ENCODE data around the gene BRINP2.

BRINP2 gene

DNA sequence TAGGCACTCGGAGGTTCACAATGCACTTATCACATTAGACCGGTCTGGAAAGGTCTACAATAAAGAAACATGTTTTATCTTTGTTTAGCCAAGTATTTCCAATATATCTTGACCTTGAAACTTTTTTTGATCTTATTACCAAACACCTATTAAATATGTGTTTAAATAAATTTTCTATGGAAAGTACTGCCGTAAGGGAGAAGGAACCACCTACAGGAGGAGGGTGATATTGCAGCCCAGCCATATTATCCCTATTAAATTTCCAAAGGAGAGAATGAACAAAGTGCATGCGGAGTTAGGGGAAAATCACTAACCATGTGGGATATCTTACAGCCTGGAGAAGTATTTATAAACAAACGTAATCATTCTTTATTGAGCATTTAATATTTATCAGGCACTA, 14.5 kb downstream of the BRINP2 start:
- Mint-ChIP-seq H3K9me3 (no peaks in the 10 kb centered on the region), H3K4me1 (peaks cover 14% of the 10 kb centered on the region), H3K27me3 (peaks cover 42% of the 10 kb centered on the region)

DNA sequence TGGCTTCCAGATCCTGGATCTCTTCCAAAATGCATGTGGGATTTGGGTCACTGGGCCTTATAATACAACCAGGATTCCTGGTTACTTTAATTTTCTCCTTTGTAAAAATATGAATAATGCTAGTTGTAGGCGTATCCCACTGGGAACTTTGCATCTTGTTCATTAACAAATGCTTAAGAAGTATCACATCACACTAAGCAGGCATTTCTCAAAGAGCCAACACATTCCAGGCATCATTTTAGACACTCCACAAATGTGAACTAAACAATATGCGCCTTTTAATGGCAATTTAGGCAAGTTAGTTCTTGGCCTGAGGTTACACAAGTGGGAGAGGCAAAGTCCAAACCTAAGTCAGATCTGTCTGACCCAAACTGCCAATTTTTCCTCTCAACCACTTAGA, 15.9 kb downstream of the BRINP2 start:
- H3K4me3 Mint-ChIP-seq: no peak overlapping the region
- H3K4me1 Mint-ChIP-seq: peaks cover 8% of the 10 kb centered on the region
- H3K27me3 Mint-ChIP-seq: peaks cover 30% of the 10 kb centered on the region
- H3K9me3 Mint-ChIP-seq: no peaks in the 10 kb centered on the region
- ATAC-seq: no peak
- no peak overlapping the region for H3K27ac Mint-ChIP-seq
- DNase-seq: no peak

More for the DNA sequence above, 14.5 kb downstream of the BRINP2 start:
- Mint-ChIP-seq H3K27ac (no peak overlapping the region), H3K4me3 (no peak overlapping the region)
- no peak for DNase-seq
- ATAC-seq: no peak

DNA sequence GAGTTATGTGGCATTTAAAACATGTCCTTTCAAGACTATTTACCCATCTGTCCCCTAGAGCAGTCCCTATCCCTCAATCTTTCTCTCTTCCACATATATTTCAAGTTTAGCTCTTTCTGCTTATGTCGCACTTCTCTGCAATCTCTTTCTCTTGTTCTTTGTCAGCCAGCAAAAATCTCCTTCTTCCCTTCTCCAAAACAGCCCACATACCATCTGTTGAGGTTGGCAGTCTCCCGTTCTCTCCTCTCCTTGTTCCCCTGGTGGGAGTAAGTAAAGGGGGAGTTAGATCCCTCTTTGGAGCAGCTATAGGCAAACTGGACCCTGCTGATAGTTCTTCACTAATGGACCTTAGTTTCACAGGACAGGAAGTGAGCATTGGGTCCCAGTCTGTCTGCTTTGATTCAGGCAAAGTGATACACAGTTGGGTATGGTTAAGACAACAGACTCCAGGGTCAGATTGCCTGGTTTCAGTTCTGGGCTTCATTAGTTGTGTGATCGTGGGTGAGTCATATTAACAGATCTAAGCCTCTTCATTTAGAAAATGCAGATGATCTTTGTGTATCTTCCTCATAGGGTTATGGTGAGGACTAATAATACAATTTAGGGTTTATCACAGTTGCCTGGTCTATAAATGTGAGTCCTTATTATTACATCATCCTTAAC, 19.7 kb downstream of the BRINP2 start:
- no peak overlapping the region for H3K27ac Mint-ChIP-seq
- DNase-seq (no peak), ATAC-seq (no peak)
- no peaks in the 10 kb centered on the region for H3K27me3 Mint-ChIP-seq
- no peak overlapping the region for H3K4me3 Mint-ChIP-seq
- no peaks in the 10 kb centered on the region for H3K4me1 Mint-ChIP-seq
- no peaks in the 10 kb centered on the region for H3K9me3 Mint-ChIP-seq

DNA sequence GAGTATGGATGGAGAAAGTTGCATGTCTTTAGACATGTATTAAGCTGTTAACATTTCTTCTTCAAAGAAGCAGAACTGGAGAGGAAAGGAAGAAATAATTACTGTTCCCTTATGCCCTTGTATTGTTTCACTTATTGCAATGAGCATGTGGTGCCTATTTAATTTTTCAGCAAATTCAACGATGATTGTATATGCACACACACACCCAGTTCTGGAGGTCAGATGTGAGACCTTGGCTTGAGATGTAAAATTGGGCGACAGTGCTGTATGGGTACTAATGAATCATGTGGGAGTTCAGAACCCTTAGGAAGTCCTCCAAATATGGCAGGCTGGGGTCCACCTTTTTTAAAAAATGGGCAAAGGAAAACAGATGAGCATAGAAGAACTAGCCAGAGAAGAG, 27.5 kb downstream of the BRINP2 start:
- ATAC-seq: no peak
- Mint-ChIP-seq H3K27ac (no peak overlapping the region), H3K27me3 (no peaks in the 10 kb centered on the region), H3K4me1 (no peaks in the 10 kb centered on the region), H3K9me3 (peaks cover 16 to 17% of the 10 kb centered on the region in 2 donors), H3K4me3 (no peak overlapping the region)
- no peak for DNase-seq

DNA sequence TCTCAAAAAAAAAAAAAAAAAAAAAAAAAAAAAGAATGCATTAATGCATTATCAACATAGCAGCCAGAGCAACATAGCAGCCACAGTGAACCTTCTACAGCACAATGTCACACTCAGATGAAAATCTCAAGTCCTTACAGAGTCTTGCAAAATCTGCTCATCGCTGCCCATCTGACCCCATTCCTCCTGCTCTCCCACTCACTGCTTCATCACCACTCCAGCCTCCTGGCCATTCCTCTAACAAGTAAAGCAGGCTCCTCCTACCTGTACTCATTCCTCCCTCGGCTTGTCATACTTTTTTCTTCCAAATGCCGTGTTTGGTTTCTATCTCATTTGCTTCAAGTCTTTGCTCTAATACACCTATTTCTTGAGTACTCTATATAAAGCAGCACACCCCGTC, 29.5 kb downstream of the BRINP2 start:
- Mint-ChIP-seq H3K9me3 (peaks cover 24 to 25% of the 10 kb centered on the region in 2 donors), H3K27ac (no peak overlapping the region), H3K4me1 (no peaks in the 10 kb centered on the region), H3K27me3 (no peaks in the 10 kb centered on the region), H3K4me3 (no peak overlapping the region)
- ATAC-seq (no peak), DNase-seq (no peak)

DNA sequence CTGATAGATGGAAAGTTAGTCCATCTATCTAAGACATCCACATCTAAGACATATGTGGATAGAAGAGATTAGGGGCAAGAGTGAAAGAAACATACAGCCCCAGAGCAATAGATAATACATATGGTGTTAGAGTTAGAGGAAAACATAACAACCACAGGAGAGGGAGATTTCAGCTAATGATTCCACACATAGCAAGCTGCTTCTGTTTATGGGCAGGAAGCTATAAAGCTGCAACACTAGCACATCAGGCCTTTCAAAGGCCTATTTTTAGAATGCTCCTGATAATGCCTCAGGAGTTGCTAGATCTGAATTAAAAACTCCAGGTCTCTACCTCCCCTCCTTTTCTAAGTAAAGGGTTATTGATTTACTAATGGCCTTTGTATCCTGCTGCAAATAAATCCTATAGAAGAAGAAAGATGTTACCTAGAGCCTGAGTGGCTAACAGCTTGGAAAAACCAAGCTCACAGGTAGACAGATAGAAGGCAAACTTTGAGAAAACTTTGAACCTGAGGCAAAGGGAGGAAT, 36.1 kb downstream of the BRINP2 start:
- no peak for ATAC-seq
- no peaks in the 10 kb centered on the region for H3K4me1 Mint-ChIP-seq
- H3K4me3 Mint-ChIP-seq: no peak overlapping the region
- peaks cover 7 to 9% of the 10 kb centered on the region in 2 donors for H3K9me3 Mint-ChIP-seq
- no peak for DNase-seq
- H3K27ac Mint-ChIP-seq: no peak overlapping the region
- no peaks in the 10 kb centered on the region for H3K27me3 Mint-ChIP-seq

DNA sequence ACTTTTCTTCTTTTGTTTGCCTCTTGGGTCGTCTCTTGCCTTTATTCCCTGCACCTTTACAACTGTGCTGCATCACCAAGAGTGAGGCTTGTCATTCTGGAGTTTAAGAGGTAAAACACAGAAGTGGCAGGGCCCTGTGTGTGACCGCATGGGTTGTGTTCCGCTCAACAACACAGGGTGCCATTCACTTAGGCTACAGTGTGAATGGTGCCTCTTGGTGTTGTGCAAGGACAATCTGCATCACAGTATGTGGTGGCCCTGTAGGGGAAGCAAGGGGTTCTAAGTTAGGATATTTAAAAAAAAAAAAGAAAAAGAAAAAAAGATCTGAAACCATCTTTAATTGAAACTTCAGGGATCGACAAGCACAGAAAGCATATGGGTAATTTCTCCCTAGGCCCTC, 38.2 kb downstream of the BRINP2 start:
- H3K4me3 Mint-ChIP-seq: no peak overlapping the region
- no peaks in the 10 kb centered on the region for H3K4me1 Mint-ChIP-seq
- DNase-seq (no peak), ATAC-seq (no peak)
- H3K9me3 Mint-ChIP-seq: peaks cover 3 to 4% of the 10 kb centered on the region in 2 donors
- no peaks in the 10 kb centered on the region for H3K27me3 Mint-ChIP-seq
- H3K27ac Mint-ChIP-seq: no peak overlapping the region

DNA sequence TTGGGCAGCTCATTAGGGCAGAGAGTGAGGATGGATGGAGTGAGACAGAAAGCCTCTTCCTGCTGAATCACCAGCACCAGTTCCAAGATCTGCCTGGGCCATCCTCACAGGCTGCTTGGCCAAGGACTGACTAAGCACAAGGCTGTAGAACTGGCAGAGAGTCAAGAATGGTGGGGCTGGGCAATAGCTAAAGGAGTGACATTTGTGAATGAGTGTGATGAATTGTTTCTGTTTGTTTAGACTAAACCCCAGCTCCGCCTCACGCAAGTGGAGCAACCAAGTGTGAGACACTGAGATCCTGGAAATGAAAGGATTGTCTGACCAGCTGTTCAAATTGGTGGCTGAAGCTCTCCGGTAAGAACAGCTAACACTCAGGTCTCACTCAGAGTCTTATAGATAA, 38.6 kb downstream of the BRINP2 start:
- no peak for DNase-seq
- H3K9me3 Mint-ChIP-seq: no peaks in the 10 kb centered on the region
- no peak overlapping the region for H3K27ac Mint-ChIP-seq
- no peak for ATAC-seq
- no peaks in the 10 kb centered on the region for H3K27me3 Mint-ChIP-seq
- H3K4me1 Mint-ChIP-seq: no peaks in the 10 kb centered on the region
- no peak overlapping the region for H3K4me3 Mint-ChIP-seq

DNA sequence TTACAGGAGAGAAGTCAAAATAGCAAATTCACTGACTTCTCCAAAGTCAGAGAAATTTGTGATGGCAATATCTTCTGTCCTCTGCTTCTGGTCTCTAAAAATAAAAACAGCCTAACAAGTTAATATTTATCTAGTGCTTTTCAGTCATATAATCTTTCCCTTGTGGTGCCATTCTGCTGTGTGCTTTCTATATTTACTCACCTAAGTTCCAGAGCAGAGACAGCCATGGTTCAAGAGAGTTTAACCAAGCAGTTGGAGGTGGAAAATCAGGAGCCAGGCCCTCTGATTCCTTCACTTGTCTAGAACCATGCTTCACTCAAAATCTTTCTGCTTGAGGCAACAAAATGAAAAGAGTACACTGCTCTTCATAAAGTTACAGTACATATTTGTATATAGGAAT, 39.3 kb downstream of the BRINP2 start:
- DNase-seq: no peak
- Mint-ChIP-seq H3K9me3 (peaks cover 0 to 4% of the 10 kb centered on the region in 2 donors), H3K4me3 (no peak overlapping the region), H3K27ac (no peak overlapping the region), H3K27me3 (no peaks in the 10 kb centered on the region), H3K4me1 (no peaks in the 10 kb centered on the region)
- no peak for ATAC-seq

DNA sequence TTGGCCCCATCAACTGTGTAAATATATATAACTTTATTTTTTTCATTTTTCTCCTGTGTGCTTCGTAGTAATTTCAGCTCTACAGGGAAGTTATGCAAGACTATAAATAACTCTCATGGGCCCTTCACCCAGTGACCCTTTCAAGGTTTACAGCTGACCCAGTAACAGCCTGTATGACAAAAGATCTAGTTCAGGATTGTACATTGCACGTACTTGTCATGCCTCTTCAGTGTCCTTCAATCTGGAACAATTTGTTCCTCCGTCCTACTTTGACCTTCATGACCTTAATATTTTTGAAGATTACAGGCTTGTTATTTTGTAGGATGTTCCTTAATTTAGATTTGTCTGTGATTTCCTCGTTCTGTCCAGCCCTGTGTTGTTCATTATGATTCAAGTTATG, 40.5 kb downstream of the BRINP2 start:
- DNase-seq: no peak
- ATAC-seq: no peak
- Mint-ChIP-seq H3K27me3 (no peaks in the 10 kb centered on the region), H3K4me1 (no peaks in the 10 kb centered on the region), H3K4me3 (no peak overlapping the region), H3K9me3 (peaks cover 0 to 4% of the 10 kb centered on the region in 2 donors), H3K27ac (no peak overlapping the region)

DNA sequence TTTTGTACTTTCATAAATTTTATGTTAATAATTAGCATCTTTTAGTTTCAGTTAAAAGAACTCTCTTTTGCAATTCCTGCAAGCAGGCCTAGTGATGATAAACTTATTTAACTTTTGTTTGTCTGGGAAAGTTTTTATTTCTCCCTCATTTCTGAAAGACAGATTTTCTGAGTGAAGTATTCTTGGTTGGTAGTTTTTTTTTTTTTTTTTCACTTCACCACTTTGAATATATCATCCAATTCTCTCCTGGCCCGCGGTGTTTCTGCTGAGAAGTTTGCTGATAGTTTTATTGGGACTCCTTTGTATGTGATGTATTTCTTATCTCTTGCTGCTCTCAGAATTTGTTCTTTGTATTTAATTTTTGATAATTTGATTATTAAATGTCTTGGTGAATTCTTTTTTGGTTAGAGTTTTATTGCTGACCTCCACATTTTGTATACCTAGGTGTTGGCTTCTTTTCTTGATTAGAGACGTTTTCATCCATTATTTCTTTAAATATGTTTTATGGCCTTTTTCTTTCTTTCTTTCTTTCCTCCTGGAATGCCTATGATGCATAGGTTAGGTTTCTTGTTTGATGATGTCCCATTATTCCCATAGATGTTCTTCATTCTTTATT, 45.9 kb downstream of the BRINP2 start:
- H3K27me3 Mint-ChIP-seq: no peaks in the 10 kb centered on the region
- H3K27ac Mint-ChIP-seq: no peak overlapping the region
- no peak overlapping the region for H3K4me3 Mint-ChIP-seq
- DNase-seq: no peak
- no peak for ATAC-seq
- no peaks in the 10 kb centered on the region for H3K4me1 Mint-ChIP-seq
- H3K9me3 Mint-ChIP-seq: peaks cover 17 to 23% of the 10 kb centered on the region in 2 donors

DNA sequence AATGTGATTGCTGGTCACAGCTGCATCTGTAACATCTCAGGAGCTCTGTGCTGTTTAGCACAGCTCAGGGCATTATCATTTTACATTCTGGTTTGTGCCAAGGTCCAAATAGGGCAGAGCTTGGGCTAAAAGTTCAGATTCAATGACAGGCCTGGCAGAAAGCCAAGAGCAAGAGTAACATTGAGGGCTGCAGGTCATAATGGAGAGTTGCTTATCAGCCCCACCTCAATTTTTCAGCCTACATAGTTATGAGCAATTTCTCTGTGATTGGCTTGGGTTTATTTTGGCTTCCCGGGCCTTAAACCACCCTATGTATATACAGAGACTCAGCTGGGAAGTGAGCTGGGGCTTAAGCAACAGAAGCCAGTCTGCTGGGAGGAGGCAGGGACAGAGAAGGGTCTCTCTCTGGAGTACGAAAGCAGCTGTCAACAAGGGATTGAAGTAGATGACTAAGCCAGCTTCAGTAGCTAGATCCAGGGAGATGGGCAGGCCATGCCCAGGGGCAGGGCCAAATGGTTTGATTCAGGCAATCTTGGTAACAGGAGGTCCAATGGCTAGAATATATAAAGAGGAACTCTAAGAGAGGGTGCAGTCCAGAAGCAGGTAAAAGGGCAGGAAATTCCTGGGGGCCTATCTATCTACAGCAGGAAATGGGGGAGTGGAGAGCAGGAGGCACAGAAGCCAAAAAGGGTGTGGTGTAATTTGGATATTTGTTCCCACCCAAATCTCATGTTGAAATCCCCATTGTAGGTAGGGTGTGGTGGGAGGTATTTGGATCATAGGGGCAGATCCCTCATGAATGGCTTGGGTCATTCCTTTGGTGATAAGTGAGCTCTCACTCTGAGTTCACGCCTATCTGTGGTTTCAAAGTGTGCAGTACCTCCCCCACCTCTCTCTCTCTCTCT, 49.0 kb downstream of the BRINP2 start:
- ATAC-seq: no peak
- no peak overlapping the region for H3K27ac Mint-ChIP-seq
- H3K9me3 Mint-ChIP-seq: peaks cover 16 to 23% of the 10 kb centered on the region in 2 donors
- DNase-seq: no peak
- no peaks in the 10 kb centered on the region for H3K27me3 Mint-ChIP-seq
- H3K4me3 Mint-ChIP-seq: no peak overlapping the region
- H3K4me1 Mint-ChIP-seq: no peaks in the 10 kb centered on the region

DNA sequence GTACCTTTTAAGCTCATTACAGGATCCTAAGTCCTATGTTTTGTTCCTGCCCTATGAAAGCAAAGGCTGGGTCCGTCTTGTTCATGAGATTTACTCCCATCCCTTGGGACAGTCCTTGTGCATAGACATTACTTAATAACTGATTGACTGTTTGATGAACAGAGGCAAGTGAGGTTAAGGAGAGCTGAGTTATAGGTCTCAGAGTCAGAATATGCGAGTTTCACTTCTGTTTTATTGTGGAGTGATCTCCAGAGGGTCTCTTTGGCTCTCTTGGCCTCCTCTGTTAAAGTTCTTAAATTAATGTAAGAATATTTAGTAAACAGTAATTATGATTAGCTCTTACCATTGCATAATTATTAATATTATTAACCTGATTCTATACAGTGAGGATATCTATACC, 52.6 kb downstream of the BRINP2 start:
- Mint-ChIP-seq H3K27ac (no peak overlapping the region), H3K4me1 (no peaks in the 10 kb centered on the region), H3K27me3 (no peaks in the 10 kb centered on the region), H3K4me3 (no peak overlapping the region), H3K9me3 (peaks cover 0 to 10% of the 10 kb centered on the region in 2 donors)
- ATAC-seq: no peak
- DNase-seq: no peak

DNA sequence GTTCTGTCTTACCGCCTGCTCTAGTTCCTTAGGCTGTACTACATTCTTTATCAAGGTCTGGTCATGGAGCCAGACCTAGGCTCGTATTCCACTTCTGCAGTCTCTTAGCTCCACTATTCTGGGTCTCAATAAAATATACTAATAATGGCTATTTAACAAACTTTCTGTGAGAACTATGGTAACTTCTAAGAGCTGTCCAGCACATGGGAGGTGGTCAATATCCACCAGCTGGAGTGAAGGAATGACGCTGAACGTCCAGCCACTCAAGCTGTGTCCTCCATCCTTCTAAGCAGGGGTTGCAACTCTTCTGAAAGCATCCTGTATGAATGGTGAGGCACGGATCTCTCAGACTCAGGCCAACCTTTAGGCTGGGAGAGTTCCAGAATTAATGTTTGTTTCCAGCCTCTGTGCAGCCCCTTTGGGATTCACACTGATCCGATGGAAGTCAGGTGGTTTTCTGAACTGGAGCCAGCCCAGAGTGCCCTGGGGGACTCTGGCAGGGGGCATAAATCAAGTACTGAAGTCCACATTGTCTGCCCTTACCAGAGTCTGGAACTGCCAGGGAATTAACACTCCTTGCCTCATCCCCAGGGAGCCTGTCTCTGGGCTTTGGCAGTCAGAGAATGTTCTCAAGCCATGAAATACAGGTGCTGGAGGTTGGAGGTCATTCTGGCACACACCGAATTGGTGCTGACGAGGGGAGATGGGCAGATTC, 57.4 kb downstream of the BRINP2 start:
- Mint-ChIP-seq H3K9me3 (no peaks in the 10 kb centered on the region), H3K4me3 (no peak overlapping the region), H3K27ac (no peak overlapping the region), H3K4me1 (no peaks in the 10 kb centered on the region), H3K27me3 (no peaks in the 10 kb centered on the region)
- no peak for ATAC-seq
- DNase-seq: no peak

DNA sequence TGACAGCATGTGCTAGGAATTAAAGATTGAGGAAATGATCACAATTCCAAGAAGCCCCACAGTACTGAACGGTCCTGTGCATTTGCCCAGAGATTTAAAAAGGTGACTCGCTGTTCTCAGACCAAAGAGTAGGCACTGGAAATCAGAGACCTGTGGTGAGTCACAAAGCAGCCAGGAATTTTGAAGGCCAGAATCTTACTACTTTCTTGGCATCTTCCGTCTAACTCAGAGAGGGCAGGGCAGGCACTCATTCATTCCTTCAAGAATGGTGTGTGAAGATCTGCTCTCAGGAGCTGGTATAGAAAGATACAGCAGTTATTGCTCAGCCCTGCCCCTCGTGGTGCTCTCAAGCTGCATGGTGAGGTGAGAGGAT, 57.9 kb downstream of the BRINP2 start:
- H3K4me3 Mint-ChIP-seq: no peak overlapping the region
- no peak for ATAC-seq
- no peak overlapping the region for H3K27ac Mint-ChIP-seq

More for the DNA sequence above, 57.9 kb downstream of the BRINP2 start:
- DNase-seq: no peak
- Mint-ChIP-seq H3K27me3 (no peaks in the 10 kb centered on the region), H3K4me1 (no peaks in the 10 kb centered on the region), H3K9me3 (no peaks in the 10 kb centered on the region)
